ENCODE data around the gene HLA-DOB.

DNA sequence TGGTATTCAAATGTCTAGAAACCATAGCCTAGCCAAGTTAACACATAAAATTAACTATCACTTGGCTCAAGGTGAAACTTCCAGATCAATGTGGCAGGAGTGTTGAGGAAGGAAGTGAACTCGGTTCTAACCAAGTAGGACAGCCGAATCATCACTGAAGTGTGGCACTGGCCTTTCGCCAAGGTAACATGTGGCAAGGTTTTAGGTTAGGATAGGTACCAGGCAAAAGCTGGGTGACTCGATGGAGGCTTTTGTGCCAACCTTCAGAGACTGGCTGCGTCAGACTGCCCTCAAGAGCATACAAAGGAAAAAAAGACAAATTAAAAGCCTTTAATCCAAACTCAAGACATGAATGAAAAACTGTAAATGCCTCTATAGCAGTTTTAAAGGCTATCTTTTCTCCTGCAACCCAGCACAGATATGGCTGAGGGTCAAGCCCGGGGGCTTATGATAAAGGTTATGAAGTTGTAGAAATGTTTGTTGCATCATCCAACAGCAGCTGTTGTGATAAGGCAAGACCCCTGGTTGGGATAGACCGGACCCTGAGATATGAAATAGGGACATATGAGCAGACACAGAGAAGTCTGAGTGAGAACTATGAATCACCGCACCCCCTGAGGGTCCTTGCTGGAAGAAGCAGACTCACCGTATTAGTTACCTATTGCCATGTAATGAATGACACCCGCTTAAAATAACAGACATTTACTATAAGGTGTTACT, 49.1 kb upstream of the HLA-DOB start:
- TF ChIP-seq, protein P1, sequence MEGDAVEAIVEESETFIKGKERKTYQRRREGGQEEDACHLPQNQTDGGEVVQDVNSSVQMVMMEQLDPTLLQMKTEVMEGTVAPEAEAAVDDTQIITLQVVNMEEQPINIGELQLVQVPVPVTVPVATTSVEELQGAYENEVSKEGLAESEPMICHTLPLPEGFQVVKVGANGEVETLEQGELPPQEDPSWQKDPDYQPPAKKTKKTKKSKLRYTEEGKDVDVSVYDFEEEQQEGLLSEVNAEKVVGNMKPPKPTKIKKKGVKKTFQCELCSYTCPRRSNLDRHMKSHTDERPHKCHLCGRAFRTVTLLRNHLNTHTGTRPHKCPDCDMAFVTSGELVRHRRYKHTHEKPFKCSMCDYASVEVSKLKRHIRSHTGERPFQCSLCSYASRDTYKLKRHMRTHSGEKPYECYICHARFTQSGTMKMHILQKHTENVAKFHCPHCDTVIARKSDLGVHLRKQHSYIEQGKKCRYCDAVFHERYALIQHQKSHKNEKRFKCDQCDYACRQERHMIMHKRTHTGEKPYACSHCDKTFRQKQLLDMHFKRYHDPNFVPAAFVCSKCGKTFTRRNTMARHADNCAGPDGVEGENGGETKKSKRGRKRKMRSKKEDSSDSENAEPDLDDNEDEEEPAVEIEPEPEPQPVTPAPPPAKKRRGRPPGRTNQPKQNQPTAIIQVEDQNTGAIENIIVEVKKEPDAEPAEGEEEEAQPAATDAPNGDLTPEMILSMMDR (IDR thresholded peaks at IDR 0.05; ENCODE audit: low read depth, low read length) = no peak
- no peak for TF ChIP-seq EZH2phosphoT487 (IDR thresholded peaks at IDR 0.05; ENCODE audit: low read depth)
